Activated naive CD4-positive, alpha-beta T cell (primary cell): Measurements from ENCODE around the gene ADGRG2.

Source experiments
- DNase-seq, 4 experiments: peaks; one replicate each; lab custom pipeline; 2025; lab: John Stamatoyannopoulos, UW

ADGRG2 gene

GRCh38 chrX:18955676-18956075 lies 166.6 kb downstream of the ADGRG2 start:
- DNase-seq: no peak

GRCh38 chrX:18951032-18951431 lies 171.2 kb downstream of the ADGRG2 start:
- DNase-seq: no peak

GRCh38 chrX:18949944-18950301 lies 172.3 kb downstream of the ADGRG2 start:
- no peak for DNase-seq

GRCh38 chrX:18949291-18949943 lies 172.9 kb downstream of the ADGRG2 start:
- no peak for DNase-seq

- DNase-seq: no peak
These were observed 175.7 kb downstream of the ADGRG2 start for GRCh38 chrX:18946611-18947010.

- no peak for DNase-seq
These were observed 176.1 kb downstream of the ADGRG2 start for GRCh38 chrX:18946157-18946556.

GRCh38 chrX:18945483-18945882 lies 176.8 kb downstream of the ADGRG2 start:
- DNase-seq: no peak

- no peak for DNase-seq
These were observed 177.8 kb downstream of the ADGRG2 start for GRCh38 chrX:18944482-18944881.

GRCh38 chrX:18941896-18942295 lies 180.4 kb downstream of the ADGRG2 start:
- DNase-seq: no peak
